DOHH2 (cell line): Measurements from ENCODE around the gene RBM47.

Experiments used
- H3F3A ChIP-seq: fragments of 200-600 bp; sonication (generic), shearing (Covaris generic); 2 replicates; pipeline ENCODE4 v1.6.0; 2016; ENCODE audit warnings: antibody characterized with exemption, mild to moderate bottlenecking; ENCODE audit not compliant: control insufficient read depth, insufficient read depth
- H3K27ac ChIP-seq: fragments of 200-600 bp; sonication (generic); 2 replicates; pipeline ENCODE4 v1.5.1; 2014; ENCODE audit warnings: low read depth, mild to moderate bottlenecking, low read length, moderate library complexity
- H3K27me3 ChIP-seq: fragments of 200-600 bp; sonication (generic); 2 replicates; pipeline ENCODE4 v1.6.1; 2014; ENCODE audit warnings: mild to moderate bottlenecking, low read length, mixed read lengths; ENCODE audit not compliant: control insufficient read depth
- H3K36me3 ChIP-seq: fragments of 200-600 bp; sonication (generic); 2 replicates; pipeline ENCODE4 v1.6.1; 2014; ENCODE audit warnings: mild to moderate bottlenecking, low read length, moderate library complexity, mixed read lengths; ENCODE audit not compliant: control insufficient read depth
- H3K4me1 ChIP-seq: fragments of 200-600 bp; sonication (generic); 2 replicates; pipeline ENCODE4 v1.6.1; 2014; ENCODE audit warnings: mild to moderate bottlenecking, low read length, mixed read lengths; ENCODE audit not compliant: control insufficient read depth
- H3K4me2 ChIP-seq: fragments of 200-600 bp; sonication (generic); 2 replicates; pipeline ENCODE4 v1.6.0; 2014; ENCODE audit warnings: mild to moderate bottlenecking, low read length, moderate library complexity
- H3K4me3 ChIP-seq: fragments of 200-600 bp; sonication (generic); 2 replicates; pipeline ENCODE4 v1.5.1; 2014; ENCODE audit warnings: mild to moderate bottlenecking, low read length, mixed read lengths
- H3K79me2 ChIP-seq: fragments of 200-600 bp; sonication (generic); 2 replicates; pipeline ENCODE4 v1.6.1; 2014; ENCODE audit warnings: mild to moderate bottlenecking, low read length, mixed read lengths; ENCODE audit not compliant: control insufficient read depth
- H3K9me2 ChIP-seq: fragments of 200-600 bp; sonication (generic); replicated peaks from 2 replicates; pipeline ENCODE4 v1.6.1; 2014; ENCODE audit warnings: mild to moderate bottlenecking, low read length, mixed read lengths; ENCODE audit not compliant: control insufficient read depth
- H3K9me3 ChIP-seq: fragments of 200-600 bp; sonication (generic); 2 replicates; pipeline ENCODE4 v1.6.1; 2014; ENCODE audit warnings: antibody characterized with exemption, low read length, mixed read lengths; ENCODE audit not compliant: control insufficient read depth, insufficient read depth
- H4K20me1 ChIP-seq: fragments of 200-600 bp; sonication (generic); 2 replicates; pipeline ENCODE4 v1.6.0; 2014; ENCODE audit warnings: low read depth, mild to moderate bottlenecking, antibody characterized with exemption, low read length, moderate library complexity; ENCODE audit not compliant: control insufficient read depth, insufficient read depth
- EZH2phosphoT487 ChIP-seq: fragments of 200-600 bp; sonication (generic); IDR thresholded peaks from 2 replicates; pipeline ENCODE4 v1.6.1; 2017; ENCODE audit warnings: borderline replicate concordance, mild to moderate bottlenecking, antibody characterized with exemption, low read length, moderate library complexity, mixed read lengths
- TF ChIP-seq, protein P1 (sequence below): fragments of 200-600 bp; sonication (generic); IDR thresholded peaks from one replicate; pipeline ENCODE4 v1.5.1; 2014; ENCODE audit warnings: antibody characterized with exemption, mild to moderate bottlenecking, low read depth, low read length; ENCODE audit not compliant: poor library complexity, severe bottlenecking

Gene RBM47

DNA sequence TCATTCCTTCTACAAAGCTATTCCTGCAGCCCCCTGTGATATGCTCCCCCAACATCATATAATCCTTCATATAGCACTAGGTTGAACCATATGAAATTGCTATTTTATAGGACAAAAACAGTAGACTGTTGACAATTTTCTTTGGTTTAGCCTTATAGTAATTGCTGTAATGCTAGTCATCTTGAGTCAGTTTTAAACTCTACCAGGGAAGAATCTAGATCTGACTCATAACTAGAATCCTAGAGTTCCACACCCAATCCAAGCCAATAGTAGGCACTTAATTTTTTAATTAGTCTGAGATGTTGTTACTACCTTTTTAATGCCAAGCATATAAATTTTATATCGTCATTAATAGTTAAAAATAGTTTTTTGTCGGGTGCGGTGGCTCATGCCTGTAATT is 157.7 kb downstream of the RBM47 start:
- no peak overlapping the region for H3K4me2 ChIP-seq
- TF ChIP-seq, protein P1, sequence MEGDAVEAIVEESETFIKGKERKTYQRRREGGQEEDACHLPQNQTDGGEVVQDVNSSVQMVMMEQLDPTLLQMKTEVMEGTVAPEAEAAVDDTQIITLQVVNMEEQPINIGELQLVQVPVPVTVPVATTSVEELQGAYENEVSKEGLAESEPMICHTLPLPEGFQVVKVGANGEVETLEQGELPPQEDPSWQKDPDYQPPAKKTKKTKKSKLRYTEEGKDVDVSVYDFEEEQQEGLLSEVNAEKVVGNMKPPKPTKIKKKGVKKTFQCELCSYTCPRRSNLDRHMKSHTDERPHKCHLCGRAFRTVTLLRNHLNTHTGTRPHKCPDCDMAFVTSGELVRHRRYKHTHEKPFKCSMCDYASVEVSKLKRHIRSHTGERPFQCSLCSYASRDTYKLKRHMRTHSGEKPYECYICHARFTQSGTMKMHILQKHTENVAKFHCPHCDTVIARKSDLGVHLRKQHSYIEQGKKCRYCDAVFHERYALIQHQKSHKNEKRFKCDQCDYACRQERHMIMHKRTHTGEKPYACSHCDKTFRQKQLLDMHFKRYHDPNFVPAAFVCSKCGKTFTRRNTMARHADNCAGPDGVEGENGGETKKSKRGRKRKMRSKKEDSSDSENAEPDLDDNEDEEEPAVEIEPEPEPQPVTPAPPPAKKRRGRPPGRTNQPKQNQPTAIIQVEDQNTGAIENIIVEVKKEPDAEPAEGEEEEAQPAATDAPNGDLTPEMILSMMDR = no peak
- no peak for TF ChIP-seq EZH2phosphoT487
- no peaks in the 10 kb centered on the region for H3F3A ChIP-seq
- no peaks in the 10 kb centered on the region for H3K79me2 ChIP-seq
- no peaks in the 10 kb centered on the region for H3K4me1 ChIP-seq
- H4K20me1 ChIP-seq = no peaks in the 10 kb centered on the region
- no peak overlapping the region for H3K4me3 ChIP-seq
- H3K36me3 ChIP-seq = no peaks in the 10 kb centered on the region
- H3K27me3 ChIP-seq = peaks cover 15% of the 10 kb centered on the region
- H3K9me2 ChIP-seq = no peaks in the 10 kb centered on the region
- no peaks in the 10 kb centered on the region for H3K9me3 ChIP-seq
- H3K27ac ChIP-seq = no peak overlapping the region

DNA sequence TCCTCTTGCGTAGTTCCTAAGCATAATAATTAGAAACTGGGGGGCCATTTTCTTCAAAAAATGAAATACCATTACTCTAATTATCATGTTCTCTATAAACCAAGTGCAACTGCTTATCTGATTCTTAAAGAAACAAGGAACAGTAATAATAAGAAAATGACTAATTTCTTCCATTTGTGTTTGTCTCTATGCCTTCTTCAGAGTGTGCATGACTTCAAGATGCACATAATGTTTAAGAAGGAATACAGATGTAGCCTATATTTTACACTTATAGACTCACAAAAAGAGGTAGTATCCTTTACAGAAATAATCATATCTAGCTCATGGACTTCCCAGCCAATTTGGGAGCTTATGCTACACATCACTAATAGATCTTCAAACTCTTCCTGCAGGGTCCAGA is 162.9 kb downstream of the RBM47 start:
- H3K4me3 ChIP-seq = no peak overlapping the region
- no peaks in the 10 kb centered on the region for H3K79me2 ChIP-seq
- no peaks in the 10 kb centered on the region for H3F3A ChIP-seq
- no peaks in the 10 kb centered on the region for H4K20me1 ChIP-seq
- TF ChIP-seq, protein P1 = no peak
- TF ChIP-seq EZH2phosphoT487 = no peak
- H3K9me2 ChIP-seq = no peaks in the 10 kb centered on the region
- no peaks in the 10 kb centered on the region for H3K36me3 ChIP-seq
- H3K9me3 ChIP-seq = no peaks in the 10 kb centered on the region
- H3K27me3 ChIP-seq = no peaks in the 10 kb centered on the region
- no peak overlapping the region for H3K27ac ChIP-seq
- no peak overlapping the region for H3K4me2 ChIP-seq
- peaks cover 27% of the 10 kb centered on the region for H3K4me1 ChIP-seq

DNA sequence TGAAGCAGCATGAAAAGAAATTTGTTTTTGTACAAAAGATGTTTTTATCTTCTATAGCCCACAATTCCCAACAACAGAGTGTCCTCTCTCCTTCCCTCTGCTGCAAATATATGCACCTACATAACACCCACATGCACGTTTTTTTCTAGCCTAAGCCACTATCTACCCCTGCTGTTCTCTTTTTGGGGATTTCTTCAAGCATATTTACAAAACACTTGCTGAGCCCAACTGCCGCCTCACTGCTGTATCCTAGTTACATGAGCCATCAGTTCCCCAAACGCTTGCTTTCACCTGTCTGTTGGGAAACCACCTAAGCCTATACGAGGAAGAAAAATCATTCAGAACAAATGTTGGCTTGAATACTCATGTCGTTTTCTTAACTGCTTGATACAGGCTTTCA is 167.3 kb downstream of the RBM47 start:
- H3K27me3 ChIP-seq = no peaks in the 10 kb centered on the region
- no peak for TF ChIP-seq EZH2phosphoT487
- TF ChIP-seq, protein P1 = no peak
- H3K4me2 ChIP-seq = peak overlapping the region; percentile 27; the same call in 1 of the 2 replicates
- no peak overlapping the region for H3K27ac ChIP-seq
- no peaks in the 10 kb centered on the region for H3K79me2 ChIP-seq
- no peaks in the 10 kb centered on the region for H3F3A ChIP-seq
- H3K9me2 ChIP-seq = no peaks in the 10 kb centered on the region
- no peak overlapping the region for H3K4me3 ChIP-seq
- peaks cover 27% of the 10 kb centered on the region for H3K4me1 ChIP-seq
- no peaks in the 10 kb centered on the region for H3K36me3 ChIP-seq
- H3K9me3 ChIP-seq = no peaks in the 10 kb centered on the region
- no peaks in the 10 kb centered on the region for H4K20me1 ChIP-seq
